ENCODE measurements around the gene C17orf114.

DNA sequence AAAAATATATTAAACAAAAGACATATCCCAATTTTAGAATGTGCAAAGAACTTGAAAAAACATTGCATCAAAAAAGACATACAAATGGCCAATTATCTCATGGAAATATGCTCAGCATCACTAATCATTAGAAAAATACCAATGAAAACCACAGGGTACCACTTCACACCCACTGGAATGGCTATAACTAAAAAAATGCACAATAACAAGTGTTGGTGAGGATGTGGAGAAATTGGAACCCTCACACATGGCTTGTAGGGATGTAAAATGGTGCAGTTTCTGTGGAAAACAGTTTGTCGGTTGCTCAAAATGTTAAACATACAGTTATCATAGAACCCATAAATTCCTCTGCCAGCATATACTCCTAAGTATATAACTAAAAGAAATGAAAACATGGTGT lies 7.0 kb downstream of the C17orf114 start:
- TF ChIP-seq POLR2AphosphoS5 (IDR thresholded peaks at IDR 0.05; ENCODE audit: low read depth, low read length): no peak
- TF ChIP-seq, protein P1, sequence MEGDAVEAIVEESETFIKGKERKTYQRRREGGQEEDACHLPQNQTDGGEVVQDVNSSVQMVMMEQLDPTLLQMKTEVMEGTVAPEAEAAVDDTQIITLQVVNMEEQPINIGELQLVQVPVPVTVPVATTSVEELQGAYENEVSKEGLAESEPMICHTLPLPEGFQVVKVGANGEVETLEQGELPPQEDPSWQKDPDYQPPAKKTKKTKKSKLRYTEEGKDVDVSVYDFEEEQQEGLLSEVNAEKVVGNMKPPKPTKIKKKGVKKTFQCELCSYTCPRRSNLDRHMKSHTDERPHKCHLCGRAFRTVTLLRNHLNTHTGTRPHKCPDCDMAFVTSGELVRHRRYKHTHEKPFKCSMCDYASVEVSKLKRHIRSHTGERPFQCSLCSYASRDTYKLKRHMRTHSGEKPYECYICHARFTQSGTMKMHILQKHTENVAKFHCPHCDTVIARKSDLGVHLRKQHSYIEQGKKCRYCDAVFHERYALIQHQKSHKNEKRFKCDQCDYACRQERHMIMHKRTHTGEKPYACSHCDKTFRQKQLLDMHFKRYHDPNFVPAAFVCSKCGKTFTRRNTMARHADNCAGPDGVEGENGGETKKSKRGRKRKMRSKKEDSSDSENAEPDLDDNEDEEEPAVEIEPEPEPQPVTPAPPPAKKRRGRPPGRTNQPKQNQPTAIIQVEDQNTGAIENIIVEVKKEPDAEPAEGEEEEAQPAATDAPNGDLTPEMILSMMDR (IDR thresholded peaks at IDR 0.05): no peak
- TF ChIP-seq, protein P2, sequence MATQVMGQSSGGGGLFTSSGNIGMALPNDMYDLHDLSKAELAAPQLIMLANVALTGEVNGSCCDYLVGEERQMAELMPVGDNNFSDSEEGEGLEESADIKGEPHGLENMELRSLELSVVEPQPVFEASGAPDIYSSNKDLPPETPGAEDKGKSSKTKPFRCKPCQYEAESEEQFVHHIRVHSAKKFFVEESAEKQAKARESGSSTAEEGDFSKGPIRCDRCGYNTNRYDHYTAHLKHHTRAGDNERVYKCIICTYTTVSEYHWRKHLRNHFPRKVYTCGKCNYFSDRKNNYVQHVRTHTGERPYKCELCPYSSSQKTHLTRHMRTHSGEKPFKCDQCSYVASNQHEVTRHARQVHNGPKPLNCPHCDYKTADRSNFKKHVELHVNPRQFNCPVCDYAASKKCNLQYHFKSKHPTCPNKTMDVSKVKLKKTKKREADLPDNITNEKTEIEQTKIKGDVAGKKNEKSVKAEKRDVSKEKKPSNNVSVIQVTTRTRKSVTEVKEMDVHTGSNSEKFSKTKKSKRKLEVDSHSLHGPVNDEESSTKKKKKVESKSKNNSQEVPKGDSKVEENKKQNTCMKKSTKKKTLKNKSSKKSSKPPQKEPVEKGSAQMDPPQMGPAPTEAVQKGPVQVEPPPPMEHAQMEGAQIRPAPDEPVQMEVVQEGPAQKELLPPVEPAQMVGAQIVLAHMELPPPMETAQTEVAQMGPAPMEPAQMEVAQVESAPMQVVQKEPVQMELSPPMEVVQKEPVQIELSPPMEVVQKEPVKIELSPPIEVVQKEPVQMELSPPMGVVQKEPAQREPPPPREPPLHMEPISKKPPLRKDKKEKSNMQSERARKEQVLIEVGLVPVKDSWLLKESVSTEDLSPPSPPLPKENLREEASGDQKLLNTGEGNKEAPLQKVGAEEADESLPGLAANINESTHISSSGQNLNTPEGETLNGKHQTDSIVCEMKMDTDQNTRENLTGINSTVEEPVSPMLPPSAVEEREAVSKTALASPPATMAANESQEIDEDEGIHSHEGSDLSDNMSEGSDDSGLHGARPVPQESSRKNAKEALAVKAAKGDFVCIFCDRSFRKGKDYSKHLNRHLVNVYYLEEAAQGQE (IDR thresholded peaks at IDR 0.05; ENCODE audit: insufficient read depth in 1 of 2, low read depth in 2 of 2, low read length in 1 of 2): no peak
- no peak for TF ChIP-seq SIN3A (IDR thresholded peaks at IDR 0.05; ENCODE audit: borderline replicate concordance, insufficient read depth, low read depth, low read length)
- no peak for TF ChIP-seq TCF7L2 (IDR thresholded peaks at IDR 0.05; ENCODE audit: low read depth, low read length)

All from Panc1 (cell line).